Left kidney (tissue), 8 donors: Measurements from ENCODE around the gene CCDC85C. TPM values are rescaled to one million over a fixed set of nuclear protein-coding genes. Genes with fewer than 3 reads are reported as not detected.
"Not testable (repeated sequence)": the region's sequence is repeated elsewhere in the genome, so short reads cannot be mapped to it uniquely, and the experiment has no call there.

Experiments used
- DNase-seq: peaks from one replicate; pipeline ENCODE4 v3.0.0-alpha.2; 2013
- long read RNA-seq, 8 donors: transcript quantifications; one replicate each; lab custom pipeline, GENCODE V29; 2026
- polyA plus RNA-seq: library from polyadenylated mRNA; unstranded; fragments of 120-200 nt; gene quantifications from one replicate; pipeline ENCODE4 v1.2.1, GENCODE V29; 2013; ENCODE audit not compliant: insufficient read length

Gene CCDC85C
- polyA plus RNA-seq: 24.4 TPM
- long read RNA-seq, donor 1, full-length matches to known transcripts: 5 of 5 reads
- long read RNA-seq, donor 1, partial matches to known transcripts: 0 of 5 reads
- long read RNA-seq, donor 1, other reads (novel, unspliced or antisense): 0 of 5 reads
- long read RNA-seq, donor 2, full-length matches to known transcripts: 7 of 7 reads
- long read RNA-seq, donor 2, partial matches to known transcripts: 0 of 7 reads
- long read RNA-seq, donor 2, other reads (novel, unspliced or antisense): 0 of 7 reads
- long read RNA-seq, donor 3, full-length matches to known transcripts: 1 of 86 reads
- long read RNA-seq, donor 3, partial matches to known transcripts: 80 of 86 reads
- long read RNA-seq, donor 3, other reads (novel, unspliced or antisense): 5 of 86 reads
- long read RNA-seq, donor 4: 0 reads
- long read RNA-seq, donor 5, full-length matches to known transcripts: 4 of 4 reads
- long read RNA-seq, donor 5, partial matches to known transcripts: 0 of 4 reads
- long read RNA-seq, donor 5, other reads (novel, unspliced or antisense): 0 of 4 reads
- long read RNA-seq, donor 6, full-length matches to known transcripts: 6 of 6 reads
- long read RNA-seq, donor 6, partial matches to known transcripts: 0 of 6 reads
- long read RNA-seq, donor 6, other reads (novel, unspliced or antisense): 0 of 6 reads
- long read RNA-seq, donor 7, full-length matches to known transcripts: 6 of 26 reads
- long read RNA-seq, donor 7, partial matches to known transcripts: 20 of 26 reads
- long read RNA-seq, donor 7, other reads (novel, unspliced or antisense): 0 of 26 reads
- long read RNA-seq, donor 8, full-length matches to known transcripts: 3 of 3 reads
- long read RNA-seq, donor 8, partial matches to known transcripts: 0 of 3 reads
- long read RNA-seq, donor 8, other reads (novel, unspliced or antisense): 0 of 3 reads

DNA sequence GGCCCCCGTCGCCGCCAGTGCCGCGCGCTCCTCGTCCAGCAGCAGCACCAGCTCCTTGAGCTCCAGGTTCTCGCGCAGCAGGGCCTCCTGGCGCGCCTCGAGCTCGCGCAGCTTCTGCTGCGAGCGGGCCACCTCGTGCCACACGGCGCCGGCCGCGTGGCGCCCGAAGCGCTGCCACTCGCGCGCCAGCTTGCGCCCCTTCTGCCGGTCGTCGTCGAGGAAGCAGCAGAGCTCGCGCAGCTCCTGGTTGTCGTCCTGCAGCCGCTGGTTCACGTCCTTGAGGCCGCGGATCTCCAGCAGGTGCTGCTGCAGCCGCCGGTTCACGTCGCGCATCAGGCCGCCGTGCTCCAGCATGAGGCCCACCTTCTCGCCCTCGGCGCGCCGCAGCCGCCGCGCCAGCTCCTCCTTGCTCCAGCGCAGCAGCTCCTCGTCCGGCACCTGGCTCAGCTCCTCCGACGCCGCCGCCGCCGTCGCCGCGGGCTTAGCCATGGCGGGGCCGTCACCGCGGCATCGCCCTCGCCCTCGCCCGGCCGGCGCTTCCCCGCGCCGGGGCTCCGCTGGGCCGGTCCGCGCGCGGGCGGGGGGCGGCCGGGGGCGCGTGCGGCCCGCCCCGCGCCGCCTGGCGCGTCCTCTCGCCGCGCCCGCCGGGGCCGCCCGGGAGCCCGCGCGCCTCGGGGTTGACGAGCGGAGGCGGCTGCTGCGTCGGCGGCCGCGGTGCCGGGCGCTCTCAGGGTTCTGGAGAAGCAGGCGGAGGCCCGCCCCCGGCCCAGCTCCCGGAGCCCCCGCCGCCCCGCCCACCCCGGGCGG is at the start of gene CCDC85C:
CCDC85C (minus strand) TSS at position 737 of the 807 bp plus-strand sequence; CDS start at position 489, 248 bp downstream.
- no peak for DNase-seq

DNA sequence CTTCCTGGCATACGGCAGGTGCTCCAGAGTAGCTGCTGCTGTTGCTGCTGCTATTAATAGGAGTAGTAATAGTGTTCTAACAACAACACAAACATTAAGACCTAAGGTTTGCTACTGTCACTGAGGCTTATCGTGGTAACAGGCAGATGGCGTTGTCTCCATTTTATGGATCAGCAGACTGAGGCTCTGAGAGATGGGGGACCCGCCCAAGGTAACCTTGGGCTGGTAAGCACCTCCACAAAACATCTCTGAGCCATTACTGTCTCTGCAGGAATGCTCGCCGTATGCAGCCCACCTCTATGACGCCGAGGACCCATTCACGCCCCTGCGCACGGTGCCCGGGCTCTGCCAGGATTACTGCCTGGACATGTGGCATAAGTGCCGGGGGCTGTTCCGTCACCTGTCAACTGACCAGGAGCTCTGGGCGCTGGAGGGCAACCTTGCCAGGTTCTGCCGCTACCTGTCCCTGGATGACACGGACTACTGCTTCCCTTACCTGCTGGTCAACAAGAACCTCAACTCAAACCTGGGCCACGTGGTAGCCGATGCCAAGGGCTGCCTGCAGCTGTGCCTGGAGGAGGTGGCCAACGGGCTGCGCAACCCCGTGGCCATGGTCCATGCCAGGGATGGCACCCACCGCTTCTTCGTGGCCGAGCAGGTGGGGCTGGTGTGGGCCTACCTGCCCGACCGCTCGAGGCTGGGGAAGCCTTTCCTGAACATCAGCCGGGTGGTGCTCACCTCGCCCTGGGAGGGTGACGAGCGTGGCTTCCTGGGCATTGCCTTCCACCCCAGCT is 48.1 kb upstream of the CCDC85C start:
- DNase-seq: no peak

DNA sequence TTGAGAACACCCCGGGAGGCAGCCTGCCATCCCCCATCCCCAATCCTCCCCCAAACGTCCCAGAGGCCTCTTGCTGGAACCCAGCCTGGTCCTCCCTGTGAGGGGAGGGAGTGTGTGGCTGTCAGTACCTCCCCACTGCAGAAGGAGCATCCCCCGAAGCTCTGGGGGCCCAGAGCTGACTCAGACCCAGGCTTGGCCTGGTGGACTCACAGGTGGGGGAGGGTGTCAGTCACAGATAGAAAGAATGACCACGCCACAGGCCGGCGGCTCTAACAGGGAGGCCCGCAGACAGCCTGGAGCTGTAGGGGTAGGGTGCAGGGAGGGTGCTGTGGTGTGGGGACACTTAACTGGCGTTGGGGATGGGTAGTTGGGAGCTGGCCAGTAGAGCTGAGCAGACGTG is 46.2 kb upstream of the CCDC85C start:
- no peak for DNase-seq

DNA sequence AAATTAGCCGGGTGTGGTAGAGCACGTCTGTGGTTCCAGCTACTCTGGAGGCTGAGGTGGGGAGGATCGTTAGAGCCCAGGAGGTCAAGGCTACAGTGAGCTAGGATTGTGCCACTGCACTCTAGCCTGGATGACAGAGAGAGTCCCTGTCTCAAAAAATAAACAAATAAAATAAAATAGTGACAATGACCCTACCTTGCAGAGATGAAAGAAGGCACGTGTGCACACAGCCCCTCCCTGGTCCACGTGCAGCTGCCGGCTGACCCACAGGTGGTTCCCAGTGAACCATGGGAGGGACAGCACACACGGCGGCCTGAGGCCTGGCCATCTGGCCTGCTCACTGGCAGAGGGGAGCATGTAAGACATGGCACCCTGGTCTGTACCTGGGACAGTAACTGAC is 45.6 kb upstream of the CCDC85C start:
- DNase-seq: no peak

DNA sequence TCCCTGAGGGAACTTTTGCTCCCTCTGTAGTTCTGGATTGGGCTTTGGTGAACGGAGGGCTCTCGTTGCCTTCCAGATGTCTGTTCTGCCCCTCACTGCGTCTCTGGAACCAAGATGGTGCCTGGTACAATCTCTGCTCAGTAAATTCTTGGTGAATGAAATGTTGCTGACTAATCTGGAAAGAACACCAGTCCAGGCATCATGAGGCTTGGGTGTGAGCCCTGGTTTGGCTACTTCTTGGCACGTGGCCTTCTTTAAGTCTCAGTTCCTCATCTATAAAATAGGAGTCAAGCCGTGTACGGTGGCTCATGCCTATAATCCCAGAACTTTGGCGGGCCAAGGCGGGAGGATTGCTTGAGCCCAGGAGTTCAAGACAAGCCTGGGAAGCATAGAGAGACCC is 45.2 kb upstream of the CCDC85C start:
- no peak for DNase-seq

DNA sequence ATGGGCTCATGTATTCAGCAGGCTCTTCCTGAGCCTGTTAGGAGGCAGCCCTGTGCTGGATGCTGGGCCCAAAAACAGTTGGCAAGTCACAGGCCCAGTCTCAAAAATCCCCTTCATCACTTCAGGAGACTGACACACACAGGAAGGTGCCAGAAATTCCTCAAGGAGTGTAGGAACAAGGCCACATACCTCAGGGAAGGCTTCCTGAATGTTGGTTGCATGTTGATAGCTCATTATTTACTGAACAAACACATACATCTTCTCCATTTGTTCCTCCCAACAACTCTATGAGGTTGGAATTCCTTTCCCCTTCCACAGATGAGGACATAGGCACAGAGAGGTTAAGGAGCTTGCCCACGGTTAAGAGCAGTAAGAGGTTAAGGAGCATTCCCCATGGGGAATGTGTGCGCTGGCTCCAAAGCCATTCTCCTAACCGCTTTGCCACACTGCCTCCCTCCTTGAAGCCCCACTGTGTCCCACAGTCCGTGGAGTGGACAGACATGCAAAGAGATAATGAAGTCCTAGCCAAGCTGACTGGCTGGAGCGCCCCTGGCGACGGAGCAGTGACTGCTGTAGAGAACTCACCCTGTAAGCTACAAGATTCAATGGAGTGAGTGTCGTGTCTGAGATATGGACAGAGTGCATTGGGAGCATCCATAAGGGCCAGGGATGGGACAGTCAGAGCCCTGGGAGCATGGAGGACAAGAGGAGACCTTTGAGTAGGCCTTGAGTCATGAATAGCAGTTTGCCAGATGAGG is 44.2 kb upstream of the CCDC85C start:
- no peak for DNase-seq

DNA sequence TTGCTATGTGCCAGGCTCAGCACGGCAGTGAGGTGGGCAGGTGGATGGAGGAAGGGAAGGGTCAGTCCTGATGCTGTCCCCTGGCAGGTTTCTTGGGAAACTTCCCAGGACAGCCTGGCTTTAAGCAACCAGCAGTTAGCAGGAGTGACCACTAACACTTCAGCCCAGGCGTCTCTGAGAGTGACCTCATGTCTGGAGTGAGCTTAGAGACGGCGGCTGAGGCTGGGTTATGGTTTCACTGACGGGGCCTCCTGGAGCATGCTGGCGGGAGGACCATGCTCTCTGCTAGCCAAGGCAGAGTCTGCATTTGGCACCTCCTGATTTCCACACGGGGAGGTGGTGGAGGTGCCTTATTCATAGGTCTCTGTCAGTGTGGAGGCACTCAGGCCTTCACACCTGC is 43.4 kb upstream of the CCDC85C start:
- DNase-seq: no peak

DNA sequence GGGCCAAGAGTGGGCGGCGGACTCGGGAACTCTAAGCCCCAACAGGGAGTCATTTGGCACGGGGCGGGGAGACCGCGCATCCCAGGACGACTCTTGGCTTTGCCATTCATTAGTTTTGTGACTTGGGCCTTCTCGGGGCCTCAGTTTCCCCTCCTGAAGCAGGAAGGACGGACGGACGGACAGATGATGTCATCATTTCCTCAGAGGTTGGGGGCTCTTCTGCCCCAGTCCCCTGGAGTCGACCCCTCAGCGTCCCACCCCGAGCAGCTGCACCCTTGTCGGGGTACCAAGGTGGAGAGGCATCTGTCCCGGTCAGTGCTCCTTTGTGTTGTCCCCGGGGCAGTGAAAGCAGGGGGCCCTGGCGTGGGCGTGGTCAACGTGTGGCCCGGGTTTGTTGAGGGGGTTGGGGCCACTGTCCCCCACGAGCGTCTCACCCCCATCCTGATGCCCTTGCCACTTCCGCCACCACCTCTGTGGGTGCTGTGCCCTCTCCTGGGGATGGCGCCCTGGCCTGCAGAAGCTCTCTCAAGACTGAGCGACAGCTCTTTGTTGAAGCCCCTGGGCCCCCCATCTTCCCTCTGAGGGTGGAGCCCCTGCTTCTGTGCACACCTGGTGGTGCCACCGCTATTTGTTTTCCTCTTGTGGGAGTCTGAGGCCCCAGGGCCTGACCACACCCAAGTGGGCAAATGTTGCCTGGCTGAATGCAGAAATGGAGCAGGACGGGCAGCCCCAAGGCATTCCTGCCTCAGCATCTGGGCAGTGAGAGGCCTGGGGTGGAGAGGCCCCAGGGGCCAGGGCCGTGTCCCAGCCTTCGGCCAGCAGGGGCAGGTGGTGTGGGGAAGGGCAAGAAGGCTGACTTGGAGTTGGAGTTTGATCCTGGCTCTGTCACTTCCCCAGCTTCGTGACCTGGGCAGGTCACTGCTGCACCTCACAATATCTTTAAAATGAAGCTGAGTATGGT is 41.8 kb upstream of the CCDC85C start:
- no peak for DNase-seq

DNA sequence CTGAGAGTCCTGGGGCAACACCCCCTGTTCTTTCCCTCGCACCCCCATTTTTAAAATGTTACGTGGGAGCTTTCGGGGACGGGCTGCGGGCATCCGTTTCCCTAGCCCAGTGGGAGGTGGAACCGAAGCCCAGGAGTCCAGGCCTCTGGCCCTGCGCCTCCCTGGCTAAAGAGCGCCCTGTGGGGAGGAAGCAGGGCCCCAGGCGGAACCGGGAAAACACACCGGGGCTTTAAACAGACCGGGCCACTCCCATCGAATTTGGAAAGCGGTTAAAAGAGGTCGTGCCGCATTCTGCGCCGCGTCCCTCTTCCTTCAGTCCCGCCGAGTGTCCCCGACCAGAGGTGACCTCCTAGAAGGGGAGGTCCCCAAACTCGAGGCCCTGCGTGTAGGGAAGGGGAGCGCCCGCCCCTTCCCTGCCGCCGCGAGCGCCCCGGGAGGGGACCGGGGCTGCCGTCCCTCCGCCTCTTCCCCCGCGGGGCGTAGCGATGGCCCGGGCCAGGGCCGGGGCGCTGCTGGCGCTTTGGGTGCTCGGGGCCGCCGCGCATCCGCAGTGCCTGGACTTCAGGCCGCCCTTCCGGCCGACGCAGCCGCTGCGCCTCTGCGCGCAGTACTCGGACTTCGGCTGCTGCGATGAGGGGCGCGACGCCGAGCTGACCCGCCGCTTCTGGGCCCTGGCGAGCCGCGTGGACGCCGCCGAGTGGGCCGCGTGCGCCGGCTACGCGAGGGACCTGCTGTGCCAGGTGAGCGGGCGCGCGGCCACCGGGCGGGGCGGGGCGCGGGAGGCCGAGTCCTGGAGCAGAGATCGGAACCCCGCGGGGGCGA is 40.9 kb upstream of the CCDC85C start, which contains the start of gene HHIPL1:
HHIPL1 (plus strand) TSS at position 407 of the 822 bp plus-strand sequence; CDS start at position 486, 79 bp downstream.
- no peak for DNase-seq

DNA sequence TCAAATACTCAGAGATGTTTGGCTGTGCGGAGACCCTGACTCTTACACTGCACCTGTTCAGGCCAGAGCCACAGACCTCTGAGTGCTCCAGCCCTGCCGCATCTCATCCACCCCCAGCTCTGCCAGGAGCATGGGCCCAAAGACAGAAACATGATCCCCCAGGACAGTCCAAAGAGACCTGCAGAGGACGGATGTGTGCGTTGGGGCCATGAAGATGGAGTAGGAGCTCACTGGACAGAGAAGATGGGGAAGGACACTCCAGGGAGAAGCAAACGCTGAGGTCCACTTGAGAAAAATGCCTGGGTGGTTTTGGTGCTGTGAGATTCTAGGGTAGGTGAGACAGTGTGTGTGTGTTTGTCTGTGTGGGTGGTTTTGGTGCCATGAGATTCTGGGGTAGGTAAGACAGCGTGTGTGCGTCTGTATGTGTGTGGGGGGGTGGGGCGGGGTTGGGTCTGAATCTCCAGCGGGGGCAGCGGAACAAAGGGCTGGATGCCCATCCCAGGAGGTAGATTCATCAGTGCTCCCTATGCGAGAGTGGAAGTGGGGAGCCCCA is 40.1 kb upstream of the CCDC85C start:
- DNase-seq: no peak

DNA sequence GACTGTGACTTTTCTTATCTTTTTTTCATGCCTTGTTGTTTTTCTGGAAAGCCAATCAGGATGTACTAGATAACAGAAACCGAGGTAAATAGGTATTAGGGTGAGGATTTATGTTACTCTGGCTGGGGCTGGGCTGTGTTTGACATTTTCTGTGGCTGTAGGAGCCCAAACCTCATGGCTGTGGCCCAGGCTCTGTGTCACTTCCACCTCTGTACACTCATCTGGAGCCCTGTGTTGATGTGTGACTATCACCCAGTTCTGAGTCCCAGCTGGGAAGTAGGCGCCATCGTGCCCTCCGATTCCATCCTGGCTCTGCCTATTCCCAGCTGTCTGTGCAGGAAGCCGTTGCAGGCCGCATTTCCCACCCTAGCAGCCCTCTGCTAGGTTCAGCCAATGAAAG is 39.3 kb upstream of the CCDC85C start:
- DNase-seq: no peak

DNA sequence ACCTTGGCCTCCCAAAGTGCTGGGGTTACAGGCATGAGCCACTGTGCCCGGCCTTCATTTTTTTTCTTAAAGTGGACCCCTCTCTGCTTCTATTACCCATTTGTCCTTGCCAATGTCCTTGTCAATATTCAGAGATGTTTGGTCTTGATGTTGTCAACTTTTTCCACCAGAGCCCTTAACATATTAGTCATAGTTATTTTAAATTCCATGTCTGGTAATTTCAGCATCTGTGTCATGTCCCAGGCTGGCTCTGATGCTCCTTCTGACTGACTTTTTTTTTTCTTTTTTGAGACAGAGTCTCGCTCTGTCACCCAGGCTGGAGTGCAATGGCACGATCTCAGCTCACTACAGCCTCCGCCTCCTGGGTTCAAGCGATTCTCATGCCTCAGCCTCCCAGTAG is 38.8 kb upstream of the CCDC85C start:
- not testable (repeated sequence) for DNase-seq

DNA sequence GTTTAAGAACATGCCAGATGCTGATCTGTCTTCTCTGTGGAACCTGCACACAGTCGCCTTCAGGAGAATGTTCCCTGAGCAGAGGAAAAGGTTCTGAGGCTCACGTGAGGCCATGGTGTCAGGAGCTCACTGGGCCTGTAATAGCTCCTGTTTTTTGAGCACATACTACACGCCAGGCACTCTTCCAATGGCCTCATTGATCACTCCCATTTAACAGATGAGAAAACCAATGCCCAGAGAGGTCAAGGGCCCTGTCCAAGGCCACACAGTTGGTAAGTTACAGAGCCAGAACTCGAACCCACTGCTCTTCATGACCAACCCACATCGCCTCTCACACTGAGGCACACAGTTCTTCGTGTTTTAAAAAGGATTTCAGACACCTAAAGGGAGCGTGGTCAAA is 33.6 kb upstream of the CCDC85C start:
- no peak for DNase-seq

DNA sequence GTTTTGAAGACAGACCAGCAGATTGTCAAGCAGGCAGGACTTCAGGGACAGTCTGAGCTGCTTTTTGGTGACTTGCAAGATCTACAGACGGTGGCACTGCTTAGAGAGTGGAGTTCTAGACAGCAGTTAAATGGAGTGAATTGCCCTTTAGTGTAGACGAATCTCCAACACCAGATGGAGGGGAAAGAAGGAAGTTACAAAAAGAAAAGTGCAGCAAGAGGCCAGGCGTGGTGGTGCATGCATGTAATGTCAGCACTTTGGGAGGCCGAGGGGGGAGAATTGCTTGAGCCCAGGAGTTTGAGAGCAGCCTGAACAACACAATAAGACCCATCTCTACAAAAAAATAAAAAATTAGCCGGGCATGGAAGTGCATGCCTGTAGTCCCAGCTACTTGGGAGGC is 32.5 kb upstream of the CCDC85C start:
- DNase-seq: no peak

DNA sequence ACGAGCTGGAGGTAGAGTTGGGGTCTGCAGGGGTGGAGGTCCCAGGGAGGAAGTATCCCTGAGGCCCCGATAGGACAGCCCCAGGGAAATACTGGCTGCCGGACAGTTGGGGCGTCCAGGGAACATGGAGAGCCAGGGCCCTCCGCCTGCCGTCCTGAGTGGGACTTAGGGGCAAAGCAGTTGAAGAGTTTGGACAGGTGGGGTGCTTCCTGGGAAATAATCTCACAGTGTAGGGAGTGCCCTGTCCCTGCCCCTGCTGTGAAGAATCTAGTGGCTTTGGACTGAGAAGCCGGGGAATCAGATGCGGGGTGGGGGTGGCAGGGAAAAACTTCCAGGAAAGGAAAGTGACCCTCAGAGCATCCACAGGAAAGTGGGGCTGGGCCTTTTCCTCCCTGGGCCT is 31.1 kb upstream of the CCDC85C start:
- DNase-seq: no peak

DNA sequence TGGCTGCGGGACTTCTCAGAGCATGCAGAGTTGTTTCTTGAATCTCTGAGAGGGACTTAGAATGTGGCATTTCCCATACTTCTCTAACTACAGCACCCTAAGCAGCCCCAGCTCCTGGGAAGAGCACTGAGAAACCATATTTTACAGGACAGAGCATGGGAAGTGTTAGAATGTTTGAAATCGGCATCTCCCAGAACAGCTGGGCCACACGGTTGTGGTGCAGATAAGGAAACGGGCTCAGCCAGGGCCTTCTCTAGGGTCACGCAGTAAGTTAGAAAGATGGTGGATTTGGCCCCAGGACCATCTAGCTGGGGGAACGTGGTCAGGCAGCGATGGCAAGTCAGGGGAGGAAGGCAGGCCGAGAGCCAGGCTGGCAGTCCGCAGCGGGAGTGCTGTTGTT is 30.4 kb upstream of the CCDC85C start:
- DNase-seq: no peak

DNA sequence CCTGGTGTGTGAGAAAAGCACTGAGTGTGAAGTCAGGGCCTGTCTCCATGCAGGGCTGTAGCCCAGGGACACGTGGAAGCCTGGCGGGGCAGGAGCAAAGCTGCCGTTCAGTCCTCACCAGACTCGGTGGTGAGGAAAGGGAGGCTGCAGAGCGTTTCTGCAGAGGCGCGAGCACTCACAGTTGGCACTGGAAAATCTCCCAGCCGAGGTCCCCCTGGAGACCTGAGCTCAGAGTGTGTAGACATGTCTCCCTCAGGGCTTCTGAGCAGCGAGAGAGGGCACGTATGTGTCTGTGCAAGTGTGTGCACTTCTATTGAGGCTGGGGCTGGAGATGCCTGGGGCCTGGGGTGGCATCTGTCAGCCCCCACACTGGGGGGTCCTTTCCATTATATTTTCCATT is 29.9 kb upstream of the CCDC85C start:
- no peak for DNase-seq

DNA sequence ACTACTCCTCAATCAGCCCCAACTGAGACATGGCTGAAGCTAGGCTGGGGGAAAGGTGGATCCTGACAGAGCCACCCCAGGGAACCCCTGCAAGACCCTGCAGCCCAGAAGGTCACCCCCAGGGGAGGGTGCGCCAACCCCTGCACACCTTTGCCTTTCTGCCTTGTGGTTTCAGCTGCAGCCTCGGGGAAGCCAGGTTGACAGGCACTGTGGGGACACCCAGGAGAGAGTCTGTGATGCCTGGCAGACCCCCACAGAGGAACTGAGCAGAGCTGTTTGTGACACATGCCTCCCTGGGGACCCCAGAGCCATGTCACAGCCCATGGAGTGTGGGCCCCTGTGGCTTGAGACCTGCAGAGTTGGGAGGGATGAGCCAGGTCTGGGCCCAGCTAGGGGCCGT is 29.1 kb upstream of the CCDC85C start:
- DNase-seq: no peak
